Esophagus muscularis mucosa (tissue), 4 donors: Measurements from ENCODE around the gene PADI4. TPM values are rescaled to one million over a fixed set of nuclear protein-coding genes. Genes with fewer than 3 reads are reported as not detected.

ENCODE experiments used
- DNase-seq: peaks from one replicate; pipeline ENCODE4 v3.0.0-alpha.2; 2017; ENCODE audit errors: extremely low spot score
- H3K27ac ChIP-seq, 4 donors: fragments of 200-600 bp; sonication (generic); replicated peaks in 1 of 4; 1 replicate in 3 of 4; 2 replicates in 1 of 4; pipeline ENCODE4 v1.5.1; 2016 to 2019; ENCODE audit warnings: mild to moderate bottlenecking in 1 of 4
- H3K27me3 ChIP-seq, 4 donors: fragments of 200-600 bp; sonication (generic); one replicate each; pipeline versions ENCODE4 v1.5.1 to v1.6.0; 2016 to 2019
- H3K36me3 ChIP-seq, 4 donors: fragments of 200-600 bp; sonication (generic); one replicate each; pipeline ENCODE4 v1.5.1; 2016 to 2019
- H3K4me1 ChIP-seq, 4 donors: fragments of 200-600 bp; sonication (generic); one replicate each; pipeline ENCODE4 v1.5.1; 2016 to 2019
- H3K4me3 ChIP-seq, 4 donors: fragments of 200-600 bp; sonication (generic); 1 replicate in 2 of 4; 2 replicates in 2 of 4; pipeline ENCODE4 v1.5.1; 2016 to 2019; ENCODE audit warnings: mild to moderate bottlenecking in 4 of 4, moderate library complexity in 1 of 4
- H3K9me3 ChIP-seq, 4 donors: fragments of 200-600 bp; sonication (generic); 1 replicate in 3 of 4; 2 replicates in 1 of 4; pipeline ENCODE4 v1.5.1; 2016 to 2019
- CTCF ChIP-seq, 3 experiments: fragments of 200-600 bp in 2 of 3; fragments of 450-650 bp in 1 of 3; sonication (generic) in 2 of 3; IDR thresholded peaks; one replicate each; pipeline ENCODE4 v1.5.1; 2017 to 2019; ENCODE audit warnings: antibody characterized with exemption in 3 of 3, mild to moderate bottlenecking in 2 of 3, moderate library complexity in 1 of 3
- EP300 ChIP-seq: sonication (generic); formaldehyde crosslinking; IDR thresholded peaks from one replicate; pipeline ENCODE4 v1.6.1; 2017; ENCODE audit warnings: antibody characterized with exemption
- POLR2A ChIP-seq: fragments of 450-650 bp; IDR thresholded peaks from one replicate; pipeline ENCODE4 v1.6.1; 2017; ENCODE audit warnings: antibody characterized with exemption, moderate library complexity, mild to moderate bottlenecking, low read depth
- POLR2AphosphoS5 ChIP-seq, 2 donors: sonication (generic); formaldehyde crosslinking; IDR thresholded peaks; one replicate each; pipeline ENCODE4 v1.6.1; 2017; ENCODE audit warnings: antibody characterized with exemption in 2 of 2
- WGBS: methylation state at CpG from one replicate; pipeline ENCODE4 v1.1.5; 2018; 5-methylcytosine and 5-hydroxymethylcytosine counted together
- intact Hi-C: fragments of 100-400 bp; cut with DNase I; formaldehyde crosslinking; loops from one replicate; pipeline ENCODE4 v1.15.1; 2023
- total RNA-seq, 4 donors: library from RNA; depleted of rRNA; stranded (reverse); fragments of >200 nt; gene quantifications; one replicate each; pipeline versions ENCODE4 v1.1.0 to v1.2.1, GENCODE V29; 2016

Gene PADI4
- total RNA-seq, 4 donors from 2014 or later: 5.6 TPM; not detected in 3

GRCh38 chr1:17289721-17290120 is 18.3 kb upstream of the PADI4 start:
- no peak for DNase-seq
- TF ChIP-seq POLR2AphosphoS5 (IDR thresholded peaks at IDR 0.05) (no peak), EP300 (no peak), POLR2A (no peak), CTCF (IDR thresholded peaks at IDR 0.05) (no peak)
- peaks cover 0 to 4% (median 0%) of the 10 kb centered on the region in 4 donors for H3K4me1 ChIP-seq
- WGBS: 15% methylated on average over 1 of the region's 2 CpGs
- intact Hi-C loops: no loop called here
- no peak overlapping the region for H3K4me3 ChIP-seq
- peaks cover 0 to 63% (median 0%) of the 10 kb centered on the region in 4 donors for H3K27me3 ChIP-seq
- H3K9me3 ChIP-seq: no peaks in the 10 kb centered on the region
- no peak overlapping the region for H3K27ac ChIP-seq
- H3K36me3 ChIP-seq: no peaks in the 10 kb centered on the region

GRCh38 chr1:17290553-17290952 is 17.4 kb upstream of the PADI4 start:
- intact Hi-C loops: no loop called here
- TF ChIP-seq POLR2AphosphoS5 (IDR thresholded peaks at IDR 0.05): no peak
- TF ChIP-seq POLR2A: no peak
- no peak for TF ChIP-seq EP300
- no peak for TF ChIP-seq CTCF (IDR thresholded peaks at IDR 0.05)
- 92% methylated on average over 3 of the region's 3 CpGs for WGBS
- H3K4me1 ChIP-seq: peaks cover 0 to 4% (median 0%) of the 10 kb centered on the region in 4 donors
- no peak overlapping the region for H3K4me3 ChIP-seq
- H3K27me3 ChIP-seq: peaks cover 0 to 62% (median 0%) of the 10 kb centered on the region in 4 donors
- H3K27ac ChIP-seq: no peak overlapping the region
- DNase-seq: no peak
- H3K36me3 ChIP-seq: no peaks in the 10 kb centered on the region
- no peaks in the 10 kb centered on the region for H3K9me3 ChIP-seq

- H3K27me3 ChIP-seq: peaks cover 0 to 48% (median 0%) of the 10 kb centered on the region in 4 donors
- H3K4me1 ChIP-seq: peaks cover 0 to 4% (median 0%) of the 10 kb centered on the region in 4 donors
- intact Hi-C loops: no loop called here
- no peaks in the 10 kb centered on the region for H3K36me3 ChIP-seq
- no peak overlapping the region for H3K27ac ChIP-seq
- TF ChIP-seq POLR2A (no peak), POLR2AphosphoS5 (IDR thresholded peaks at IDR 0.05) (no peak), EP300 (no peak)
- H3K4me3 ChIP-seq: no peak overlapping the region
- no peaks in the 10 kb centered on the region for H3K9me3 ChIP-seq
- 60% methylated on average over 7 of the region's 7 CpGs for WGBS
- no peak for DNase-seq
Observed at GRCh38 chr1:17292299-17293160, 15.5 kb upstream of the PADI4 start.

- no peak for DNase-seq
- no peak for TF ChIP-seq EP300
- TF ChIP-seq CTCF (IDR thresholded peaks at IDR 0.05): no peak
- no peak for TF ChIP-seq POLR2A
- no peak for TF ChIP-seq POLR2AphosphoS5 (IDR thresholded peaks at IDR 0.05)
- no peaks in the 10 kb centered on the region for H3K9me3 ChIP-seq
- intact Hi-C loops: no loop called here
- H3K4me1 ChIP-seq: peaks cover 0 to 4% (median 0%) of the 10 kb centered on the region in 4 donors
- peaks cover 0 to 37% (median 0%) of the 10 kb centered on the region in 4 donors for H3K27me3 ChIP-seq
- H3K36me3 ChIP-seq: no peaks in the 10 kb centered on the region
- WGBS: 60% methylated on average over 14 of the region's 14 CpGs
- no peak overlapping the region for H3K4me3 ChIP-seq
- H3K27ac ChIP-seq: no peak overlapping the region
Observed at GRCh38 chr1:17293681-17294425, 14.1 kb upstream of the PADI4 start.

- no peaks in the 10 kb centered on the region for H3K36me3 ChIP-seq
- DNase-seq: no peak
- H3K27ac ChIP-seq: no peak overlapping the region
- H3K4me3 ChIP-seq: no peak overlapping the region
- peaks cover 0 to 31% (median 0%) of the 10 kb centered on the region in 4 donors for H3K27me3 ChIP-seq
- H3K4me1 ChIP-seq: no peaks in the 10 kb centered on the region
- intact Hi-C loops: no loop called here
- WGBS: 78% methylated on average over 4 of the region's 4 CpGs
- TF ChIP-seq EP300: no peak
- no peak for TF ChIP-seq CTCF (IDR thresholded peaks at IDR 0.05)
- no peak for TF ChIP-seq POLR2A
- no peak for TF ChIP-seq POLR2AphosphoS5 (IDR thresholded peaks at IDR 0.05)
- no peaks in the 10 kb centered on the region for H3K9me3 ChIP-seq
Observed at GRCh38 chr1:17295292-17295691, 12.7 kb upstream of the PADI4 start.
